Subcutaneous abdominal adipose tissue (tissue), 5 donors: ENCODE data around the gene LTBP1.

Source experiments
- H3K27ac ChIP-seq: one replicate; pipeline ENCODE4 v1.7.0; 2013; ENCODE audit warnings: low read depth, mild to moderate bottlenecking, inconsistent platforms, low read length, moderate library complexity
- H3K27me3 ChIP-seq, 5 donors: one replicate each; pipeline ENCODE4 v1.7.0; 2013; ENCODE audit warnings: low read length in 5 of 5, inconsistent platforms in 1 of 5; ENCODE audit not compliant: control insufficient read depth in 5 of 5, insufficient read depth in 4 of 5
- H3K36me3 ChIP-seq, 5 donors: one replicate each; pipeline ENCODE4 v1.7.0; 2013; ENCODE audit warnings: low read length in 5 of 5; ENCODE audit not compliant: control insufficient read depth in 5 of 5, insufficient read depth in 5 of 5
- H3K4me1 ChIP-seq, 5 donors: one replicate each; pipeline ENCODE4 v1.7.0; 2013; ENCODE audit warnings: low read length in 5 of 5, mild to moderate bottlenecking in 3 of 5, moderate library complexity in 1 of 5; ENCODE audit not compliant: control insufficient read depth in 5 of 5, insufficient read depth in 5 of 5
- H3K4me3 ChIP-seq, 5 donors: one replicate each; pipeline ENCODE4 v1.7.0; 2013; ENCODE audit warnings: low read length in 5 of 5, low read depth in 1 of 5
- H3K9ac ChIP-seq, 5 donors: one replicate each; pipeline ENCODE4 v1.7.0; 2013; ENCODE audit warnings: low read length in 5 of 5, mild to moderate bottlenecking in 4 of 5, moderate library complexity in 3 of 5
- H3K9me3 ChIP-seq, 5 donors: one replicate each; pipeline ENCODE4 v1.7.0; 2013; ENCODE audit warnings: low read length in 5 of 5; ENCODE audit not compliant: control insufficient read depth in 5 of 5
- donor health status: healthy.
- donor health status: healthy.
- donor health status: healthy.
- donor health status: healthy.
- donor health status: healthy.

The LTBP1 gene

GRCh38 chr2:33136056-33136455 is 189.3 kb downstream of the LTBP1 start:
- Histone ChIP-seq H3K9me3 (no peaks in the 10 kb centered on the region), H3K36me3 (no peaks in the 10 kb centered on the region), H3K4me1 (peaks cover 0 to 26% (median 19%) of the 10 kb centered on the region in 5 donors), H3K4me3 (no peak overlapping the region), H3K27ac (no peak overlapping the region), H3K9ac (no peak overlapping the region), H3K27me3 (no peaks in the 10 kb centered on the region)

GRCh38 chr2:33136566-33136965 is 189.8 kb downstream of the LTBP1 start:
- H3K27ac ChIP-seq = no peak overlapping the region
- no peaks in the 10 kb centered on the region for H3K36me3 ChIP-seq
- H3K9me3 ChIP-seq = no peaks in the 10 kb centered on the region
- H3K4me3 ChIP-seq = no peak overlapping the region
- H3K9ac ChIP-seq = no peak overlapping the region
- no peaks in the 10 kb centered on the region for H3K27me3 ChIP-seq
- H3K4me1 ChIP-seq = peaks cover 0 to 26% (median 19%) of the 10 kb centered on the region in 5 donors

- H3K4me3 ChIP-seq = no peak overlapping the region
- no peaks in the 10 kb centered on the region for H3K27me3 ChIP-seq
- H3K9ac ChIP-seq = no peak overlapping the region
- H3K27ac ChIP-seq = no peak overlapping the region
- no peaks in the 10 kb centered on the region for H3K36me3 ChIP-seq
- H3K9me3 ChIP-seq = no peaks in the 10 kb centered on the region
- H3K4me1 ChIP-seq = peaks cover 0 to 26% (median 19%) of the 10 kb centered on the region in 5 donors
These were observed 190.6 kb downstream of the LTBP1 start for GRCh38 chr2:33137331-33137730.

GRCh38 chr2:33139949-33140348 is 193.2 kb downstream of the LTBP1 start:
- H3K36me3 ChIP-seq = no peaks in the 10 kb centered on the region
- H3K9ac ChIP-seq = no peak overlapping the region
- peaks cover 0 to 11% (median 5%) of the 10 kb centered on the region in 5 donors for H3K4me1 ChIP-seq
- no peak overlapping the region for H3K4me3 ChIP-seq
- H3K9me3 ChIP-seq = no peaks in the 10 kb centered on the region
- H3K27ac ChIP-seq = no peak overlapping the region
- H3K27me3 ChIP-seq = no peaks in the 10 kb centered on the region

GRCh38 chr2:33141476-33141875 is 194.7 kb downstream of the LTBP1 start:
- Histone ChIP-seq H3K4me1 (peaks cover 0 to 11% (median 3%) of the 10 kb centered on the region in 5 donors), H3K9me3 (no peaks in the 10 kb centered on the region), H3K36me3 (no peaks in the 10 kb centered on the region), H3K27me3 (no peaks in the 10 kb centered on the region), H3K27ac (no peak overlapping the region), H3K9ac (no peak overlapping the region), H3K4me3 (no peak overlapping the region)

- no peak overlapping the region for H3K4me3 ChIP-seq
- H3K9me3 ChIP-seq = no peaks in the 10 kb centered on the region
- H3K36me3 ChIP-seq = no peaks in the 10 kb centered on the region
- no peak overlapping the region for H3K9ac ChIP-seq
- H3K27me3 ChIP-seq = no peaks in the 10 kb centered on the region
- peaks cover 0 to 11% (median 0%) of the 10 kb centered on the region in 5 donors for H3K4me1 ChIP-seq
- H3K27ac ChIP-seq = no peak overlapping the region
These were observed 196.1 kb downstream of the LTBP1 start for GRCh38 chr2:33142810-33143209.

- Histone ChIP-seq H3K27ac (no peak overlapping the region), H3K4me1 (peaks cover 0 to 11% (median 0%) of the 10 kb centered on the region in 5 donors), H3K36me3 (no peaks in the 10 kb centered on the region)
These were observed 197.5 kb downstream of the LTBP1 start for GRCh38 chr2:33144243-33144642.

GRCh38 chr2:33145459-33145858 is 198.7 kb downstream of the LTBP1 start:
- H3K4me3 ChIP-seq = no peak overlapping the region
- H3K9ac ChIP-seq = no peak overlapping the region
- H3K9me3 ChIP-seq = no peaks in the 10 kb centered on the region
- H3K4me1 ChIP-seq = peaks cover 0 to 11% (median 0%) of the 10 kb centered on the region in 5 donors
- H3K36me3 ChIP-seq = no peaks in the 10 kb centered on the region
- H3K27ac ChIP-seq = no peak overlapping the region
- no peaks in the 10 kb centered on the region for H3K27me3 ChIP-seq

More at GRCh38 chr2:33144243-33144642, 197.5 kb downstream of the LTBP1 start:
- H3K9ac ChIP-seq = no peak overlapping the region
- H3K4me3 ChIP-seq = no peak overlapping the region
- H3K27me3 ChIP-seq = no peaks in the 10 kb centered on the region
- H3K9me3 ChIP-seq = no peaks in the 10 kb centered on the region

- H3K4me3 ChIP-seq = no peak overlapping the region
- H3K9me3 ChIP-seq = no peaks in the 10 kb centered on the region
- H3K36me3 ChIP-seq = no peaks in the 10 kb centered on the region
- H3K27me3 ChIP-seq = no peaks in the 10 kb centered on the region
- H3K4me1 ChIP-seq = peaks cover 0 to 11% (median 0%) of the 10 kb centered on the region in 5 donors
- no peak overlapping the region for H3K9ac ChIP-seq
- H3K27ac ChIP-seq = no peak overlapping the region
These were observed 199.3 kb downstream of the LTBP1 start for GRCh38 chr2:33146102-33146501.

GRCh38 chr2:33153008-33153407 is 206.3 kb downstream of the LTBP1 start:
- H3K4me1 ChIP-seq = no peaks in the 10 kb centered on the region
- no peaks in the 10 kb centered on the region for H3K9me3 ChIP-seq
- no peaks in the 10 kb centered on the region for H3K27me3 ChIP-seq
- H3K36me3 ChIP-seq = no peaks in the 10 kb centered on the region
- no peak overlapping the region for H3K9ac ChIP-seq
- no peak overlapping the region for H3K27ac ChIP-seq
- H3K4me3 ChIP-seq = no peak overlapping the region
